ENCODE results near the gene EBP. TPM values are rescaled to one million over a fixed set of nuclear protein-coding genes. Genes with fewer than 3 reads are reported as not detected.

The EBP gene
- polyA plus RNA-seq, 1 donor (not counting 4 experiments of a cell fraction or from before 2014, with no cell fraction given) = 194 TPM

DNA sequence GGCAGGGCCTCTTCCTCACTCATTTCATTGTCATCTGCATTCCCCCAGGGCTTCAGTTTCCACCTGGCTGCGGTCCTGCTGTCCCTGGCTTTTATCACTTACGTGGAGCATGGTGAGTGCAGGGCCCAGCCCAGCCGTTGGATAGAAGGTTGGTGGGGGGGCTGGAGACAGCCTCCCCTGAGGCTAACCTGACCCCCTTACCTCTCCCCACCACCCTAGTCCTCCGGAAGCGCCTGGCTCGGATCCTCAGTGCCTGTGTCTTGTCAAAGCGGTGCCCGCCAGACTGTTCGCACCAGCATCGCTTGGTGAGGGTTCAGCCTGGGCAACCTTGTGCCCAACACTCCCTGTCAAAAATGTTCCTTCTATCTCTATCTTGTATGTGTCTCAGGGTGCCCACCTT lies 5.8 kb upstream of the EBP start:
- Histone ChIP-seq H2AFZ (ENCODE audit: control insufficient read depth, low read length) (no peak overlapping the region), H3K27me3 (ENCODE audit: control insufficient read depth, extremely low read depth, insufficient read depth, low read length) (no peaks in the 10 kb centered on the region), H3K9me3 (ENCODE audit: control insufficient read depth, low read depth, low read length) (peaks cover 2% of the 10 kb centered on the region), H3K4me1 (ENCODE audit: control insufficient read depth, extremely low read depth, insufficient read depth, low read length) (peaks cover 7% of the 10 kb centered on the region), H3K36me3 (ENCODE audit: control insufficient read depth in 2 of 2, extremely low read depth in 1 of 2, insufficient read depth in 2 of 2, low read length in 2 of 2) (peaks cover 4 to 5% of the 10 kb centered on the region in 2 experiments), H3K9me1 (ENCODE audit: control insufficient read depth, extremely low read depth, insufficient read depth, low read length) (no peaks in the 10 kb centered on the region), H3K4me2 (ENCODE audit: control insufficient read depth, extremely low read depth, insufficient read depth, low read depth, low read length) (no peak overlapping the region), H3K9ac (ENCODE audit: control insufficient read depth, extremely low read depth, insufficient read depth, low read length) (no peak overlapping the region), H3K79me2 (ENCODE audit: control insufficient read depth, insufficient read depth, low read length) (peaks cover 7% of the 10 kb centered on the region), H3K4me3 (ENCODE audit: control insufficient read depth in 2 of 3, extremely low read depth in 1 of 3, insufficient read depth in 2 of 3, low read depth in 1 of 3, low read length in 3 of 3) (no peak overlapping the region), H3K27ac (ENCODE audit: control insufficient read depth, insufficient read depth, low read length) (no peak overlapping the region), H4K20me1 (ENCODE audit: control insufficient read depth, extremely low read depth, insufficient read depth, low read length) (no peaks in the 10 kb centered on the region)
- no peak for DNase-seq (ENCODE audit: low read depth, low spot score)
- no peak for FAIRE-seq
- no peak for TF ChIP-seq EZH2 (IDR thresholded peaks at IDR 0.05; ENCODE audit: low read length)
- TF ChIP-seq, protein P1, sequence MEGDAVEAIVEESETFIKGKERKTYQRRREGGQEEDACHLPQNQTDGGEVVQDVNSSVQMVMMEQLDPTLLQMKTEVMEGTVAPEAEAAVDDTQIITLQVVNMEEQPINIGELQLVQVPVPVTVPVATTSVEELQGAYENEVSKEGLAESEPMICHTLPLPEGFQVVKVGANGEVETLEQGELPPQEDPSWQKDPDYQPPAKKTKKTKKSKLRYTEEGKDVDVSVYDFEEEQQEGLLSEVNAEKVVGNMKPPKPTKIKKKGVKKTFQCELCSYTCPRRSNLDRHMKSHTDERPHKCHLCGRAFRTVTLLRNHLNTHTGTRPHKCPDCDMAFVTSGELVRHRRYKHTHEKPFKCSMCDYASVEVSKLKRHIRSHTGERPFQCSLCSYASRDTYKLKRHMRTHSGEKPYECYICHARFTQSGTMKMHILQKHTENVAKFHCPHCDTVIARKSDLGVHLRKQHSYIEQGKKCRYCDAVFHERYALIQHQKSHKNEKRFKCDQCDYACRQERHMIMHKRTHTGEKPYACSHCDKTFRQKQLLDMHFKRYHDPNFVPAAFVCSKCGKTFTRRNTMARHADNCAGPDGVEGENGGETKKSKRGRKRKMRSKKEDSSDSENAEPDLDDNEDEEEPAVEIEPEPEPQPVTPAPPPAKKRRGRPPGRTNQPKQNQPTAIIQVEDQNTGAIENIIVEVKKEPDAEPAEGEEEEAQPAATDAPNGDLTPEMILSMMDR (optimal IDR thresholded peaks at IDR 0.05 in 1 of 3, IDR thresholded peaks at IDR 0.05 in 1 of 3, conservative IDR thresholded peaks at IDR 0.05 in 1 of 3; ENCODE audit: extremely low read depth in 1 of 3, insufficient read depth in 2 of 3, low read length in 3 of 3) = no peak
- dilution Hi-C loops (cut with MboI; ENCODE audit: extremely low pct_ligation_motif_present, low sequenced_read_pairs) = no loop called here

- no peak overlapping the region for H3K4me3 ChIP-seq (ENCODE audit: control insufficient read depth in 2 of 3, extremely low read depth in 1 of 3, insufficient read depth in 2 of 3, low read depth in 1 of 3, low read length in 3 of 3)
- TF ChIP-seq, protein P1 (optimal IDR thresholded peaks at IDR 0.05 in 1 of 3, IDR thresholded peaks at IDR 0.05 in 1 of 3, conservative IDR thresholded peaks at IDR 0.05 in 1 of 3; ENCODE audit: extremely low read depth in 1 of 3, insufficient read depth in 2 of 3, low read length in 3 of 3) = no peak
- no peak for TF ChIP-seq EZH2 (IDR thresholded peaks at IDR 0.05; ENCODE audit: low read length)
- H3K79me2 ChIP-seq (ENCODE audit: control insufficient read depth, insufficient read depth, low read length) = peaks cover 7% of the 10 kb centered on the region
- peaks cover 2% of the 10 kb centered on the region for H3K9me3 ChIP-seq (ENCODE audit: control insufficient read depth, low read depth, low read length)
- no peak overlapping the region for H2AFZ ChIP-seq (ENCODE audit: control insufficient read depth, low read length)
- H3K4me2 ChIP-seq (ENCODE audit: control insufficient read depth, extremely low read depth, insufficient read depth, low read depth, low read length) = no peak overlapping the region
- no peaks in the 10 kb centered on the region for H3K27me3 ChIP-seq (ENCODE audit: control insufficient read depth, extremely low read depth, insufficient read depth, low read length)
- FAIRE-seq (no peak), DNase-seq (ENCODE audit: low read depth, low spot score) (no peak)
- H3K4me1 ChIP-seq (ENCODE audit: control insufficient read depth, extremely low read depth, insufficient read depth, low read length) = peaks cover 10% of the 10 kb centered on the region
- H3K36me3 ChIP-seq (ENCODE audit: control insufficient read depth in 2 of 2, extremely low read depth in 1 of 2, insufficient read depth in 2 of 2, low read length in 2 of 2) = peaks cover 4 to 5% of the 10 kb centered on the region in 2 experiments
- dilution Hi-C loops (cut with MboI; ENCODE audit: extremely low pct_ligation_motif_present, low sequenced_read_pairs) = no loop called here
- no peaks in the 10 kb centered on the region for H3K9me1 ChIP-seq (ENCODE audit: control insufficient read depth, extremely low read depth, insufficient read depth, low read length)
- no peaks in the 10 kb centered on the region for H4K20me1 ChIP-seq (ENCODE audit: control insufficient read depth, extremely low read depth, insufficient read depth, low read length)
- no peak overlapping the region for H3K27ac ChIP-seq (ENCODE audit: control insufficient read depth, insufficient read depth, low read length)
- H3K9ac ChIP-seq (ENCODE audit: control insufficient read depth, extremely low read depth, insufficient read depth, low read length) = no peak overlapping the region
Observed at GRCh38 chrX:48516285-48516684, 5.3 kb upstream of the EBP start.
